K562 (cell line): Measurements from ENCODE around the gene MAPKAPK3. TPM values are rescaled to one million over a fixed set of nuclear protein-coding genes. Genes with fewer than 3 reads are reported as not detected.

Experiments used
- ATAC-seq: fragments of 200-7000 bp; cut with Tn5 transposase; 3 replicates; pipeline ENCODE4 v1.9.1; 2020; ENCODE audit warnings: moderate library complexity
- BruUV-seq: library from RNA; stranded (reverse); fragments of 400-500 nt; replicated peaks from 2 replicates; lab custom pipeline; 2021; lab: Mats Ljungman, UMichigan
- CTCF ChIA-PET: fragments of 300-600 bp; formaldehyde crosslinking; extraction: SDS; loops from one replicate; lab custom pipeline; 2021; ENCODE audit warnings: low intra/inter-chr PET ratio; lab: Yijun Ruan, JAX
- POLR2A ChIA-PET: fragments of 300-600, 350-650 bp; sonication (Branson Sonifier 250); formaldehyde crosslinking; extraction: SDS; loops from one replicate; lab custom pipeline; 2021; ENCODE audit warnings: antibody characterized with exemption, inconsistent platforms; lab: Yijun Ruan, JAX
- DNase-seq, 4 experiments: peaks; one replicate each; pipeline versions ENCODE4 v3.0.0 to v3.0.0-alpha.2; 2011 to 2018; ENCODE audit warnings: low spot score in 3 of 4, mixed read lengths in 3 of 4; ENCODE audit errors: extremely low read depth in 1 of 4
- FAIRE-seq: peaks from 2 replicates; lab custom pipeline; 2011; peaks lifted over from hg19 to GRCh38; lab: Jason Lieb, UNC
- H2AFZ ChIP-seq: 2 replicates; pipeline ENCODE4 v1.6.0; 2011; ENCODE audit warnings: low read depth, low read length, control low read depth, inconsistent platforms
- H3K27ac ChIP-seq: fragments of 200-600 bp; 3 replicates; pipeline ENCODE4 v1.8.0; 2011; ENCODE audit warnings: low read depth, mild to moderate bottlenecking, control low read depth, inconsistent platforms, low read length, moderate library complexity, mixed read lengths; ENCODE audit errors: extremely low read depth
- H3K27me3 ChIP-seq, 2 experiments: fragments of 300-600 bp in 1 of 2; 2 replicates in 1 of 2; 3 replicates in 1 of 2; pipeline versions ENCODE4 v1.6.0 to v1.8.0; 2011; ENCODE audit warnings: inconsistent platforms in 2 of 2, low read length in 2 of 2, mild to moderate bottlenecking in 1 of 2, mixed read lengths in 1 of 2, moderate library complexity in 1 of 2; ENCODE audit not compliant: control insufficient read depth in 2 of 2, insufficient read depth in 2 of 2
- H3K36me3 ChIP-seq: fragments of 300-600 bp; 3 replicates; pipeline ENCODE4 v1.8.0; 2011; ENCODE audit warnings: mild to moderate bottlenecking, low read length, inconsistent platforms; ENCODE audit not compliant: control insufficient read depth, insufficient read depth
- H3K4me1 ChIP-seq, 2 experiments: fragments of 200-600 bp in 1 of 2; replicated peaks in 1 of 2; 2 replicates in 1 of 2; 3 replicates in 1 of 2; pipeline versions ENCODE4 v1.5.1 to v1.8.0; 2011; ENCODE audit warnings: inconsistent platforms in 2 of 2, low read length in 2 of 2, mild to moderate bottlenecking in 1 of 2, mixed read lengths in 1 of 2, moderate library complexity in 1 of 2; ENCODE audit not compliant: control insufficient read depth in 2 of 2, insufficient read depth in 2 of 2
- H3K4me2 ChIP-seq: 2 replicates; pipeline ENCODE4 v1.6.1; 2011; ENCODE audit warnings: low read length, control low read depth, inconsistent platforms, mixed read lengths; ENCODE audit not compliant: insufficient read depth
- H3K4me3 ChIP-seq: fragments of 200-600 bp; sonication (generic), shearing (Covaris generic); 2 replicates; pipeline ENCODE4 v1.5.1; 2016; ENCODE audit warnings: control low read depth, inconsistent platforms
- H3K79me2 ChIP-seq: fragments of 200-600 bp; 3 replicates; pipeline ENCODE4 v1.8.0; 2011; ENCODE audit warnings: low read length, inconsistent platforms; ENCODE audit not compliant: control insufficient read depth, insufficient read depth
- H3K9ac ChIP-seq, 2 experiments: 2 replicates each; pipeline versions ENCODE4 v1.6.0 to v1.6.1; 2011; ENCODE audit warnings: low read depth in 2 of 2, low read length in 2 of 2, control low read depth in 1 of 2, inconsistent platforms in 1 of 2, mild to moderate bottlenecking in 1 of 2, mixed read lengths in 1 of 2; ENCODE audit not compliant: insufficient read depth in 1 of 2
- H3K9me1 ChIP-seq: one replicate; pipeline ENCODE4 v1.6.0; 2011; ENCODE audit warnings: inconsistent platforms, mild to moderate bottlenecking, low read length, moderate library complexity; ENCODE audit not compliant: control insufficient read depth, insufficient read depth
- H3K9me3 ChIP-seq: replicated peaks from 2 replicates; pipeline ENCODE4 v1.5.1; 2011; ENCODE audit warnings: low read depth, low read length, inconsistent platforms; ENCODE audit not compliant: control insufficient read depth, insufficient read depth
- H4K20me1 ChIP-seq: replicated peaks from 2 replicates; pipeline ENCODE4 v1.6.1; 2011; ENCODE audit warnings: low read length, inconsistent platforms, mixed read lengths; ENCODE audit not compliant: control insufficient read depth, insufficient read depth
- CCNT2 ChIP-seq: IDR thresholded peaks from 2 replicates; pipeline ENCODE4 v1.6.1; 2011; ENCODE audit warnings: borderline replicate concordance, low read depth, mild to moderate bottlenecking, moderate library complexity, mixed read lengths, low read length; ENCODE audit not compliant: insufficient read length; ENCODE audit errors: extremely low read depth
- CTCF ChIP-seq, 3 experiments: IDR thresholded peaks in 2 of 3; conservative IDR thresholded peaks in 1 of 3; 2 replicates each; pipeline ENCODE4 v1.5.1; 2011 to 2012; ENCODE audit warnings: low read length in 3 of 3, mild to moderate bottlenecking in 3 of 3, control low read depth in 2 of 3, improper control_type of control experiment in 1 of 3, inconsistent platforms in 1 of 3, low read depth in 1 of 3, mixed read lengths in 1 of 3, moderate library complexity in 1 of 3; ENCODE audit not compliant: insufficient read depth in 2 of 3
- CUX1 ChIP-seq: fragments of 200-800 bp; sonication (Bioruptor generic); IDR thresholded peaks from 2 replicates; pipeline ENCODE4 v1.6.1; 2016; ENCODE audit warnings: missing genetic modification characterization, missing compliant biosample characterization
- GATAD2B ChIP-seq: fragments of 450-650 bp; IDR thresholded peaks from 2 replicates; pipeline ENCODE4 v1.6.1; 2017; ENCODE audit warnings: mild to moderate bottlenecking, borderline replicate concordance
- GTF2A2 ChIP-seq: IDR thresholded peaks from 2 replicates; pipeline ENCODE4 v1.6.1; 2016; ENCODE audit warnings: mild to moderate bottlenecking, missing genetic modification characterization, missing compliant biosample characterization
- HIVEP1 ChIP-seq: fragments of 250-450 bp; sonication (Bioruptor Pico); IDR thresholded peaks from 2 replicates; pipeline ENCODE4 v1.4.0; 2020; ENCODE audit warnings: mild to moderate bottlenecking
- MAX ChIP-seq: sonication (generic); formaldehyde crosslinking; IDR thresholded peaks from 2 replicates; pipeline ENCODE4 v1.9.0; 2022; ENCODE audit warnings: mild to moderate bottlenecking, missing genetic modification reagents
- NFE2 ChIP-seq: IDR thresholded peaks from 2 replicates; pipeline ENCODE4 v1.6.1; 2014; ENCODE audit warnings: antibody characterized with exemption, low read depth
- RBFOX2 ChIP-seq: fragments of 200-400 bp; formaldehyde crosslinking; IDR thresholded peaks from 2 replicates; pipeline ENCODE4 v1.6.1; 2017; ENCODE audit warnings: low read depth, mild to moderate bottlenecking, low read length, moderate library complexity
- THAP7 ChIP-seq: fragments of 250-450 bp; sonication (Bioruptor Pico); IDR thresholded peaks from 2 replicates; pipeline ENCODE4 v1.5.0; 2021
- ZNF143 ChIP-seq: sonication (generic); formaldehyde crosslinking; IDR thresholded peaks from 2 replicates; pipeline ENCODE4 v1.9.0; 2022; ENCODE audit warnings: mild to moderate bottlenecking, missing genetic modification reagents
- ZNF354B ChIP-seq: fragments of 250-450 bp; sonication (Bioruptor Pico); IDR thresholded peaks from 2 replicates; pipeline ENCODE4 v1.4.0; 2020
- ZNF717 ChIP-seq: fragments of 250-450 bp; sonication (Bioruptor Pico); IDR thresholded peaks from 2 replicates; pipeline ENCODE4 v1.5.0; 2021
- WGBS: fragments of 100-300 bp; shearing (Covaris generic); methylation state at CpG from one replicate; pipeline ENCODE4 v1.1.6; 2016; ENCODE audit warnings: low coverage, mixed read lengths; ENCODE audit not compliant: insufficient coverage; ENCODE audit errors: missing lambda C conversion rate; 5-methylcytosine and 5-hydroxymethylcytosine counted together
- in situ Hi-C: fragments of 300-500 bp; cut with MboI; formaldehyde crosslinking; loops from 4 replicates; pipeline ENCODE4 v1.15.0; 2018; ENCODE audit warnings: inconsistent platforms, mixed read lengths
- intact Hi-C: fragments of 100-400 bp; cut with micrococcal nuclease; formaldehyde crosslinking; loops from 2 replicates; pipeline ENCODE4 v1.14.2; 2022
- polyA plus RNA-seq, 8 experiments: library from polyadenylated mRNA; depleted of rRNA in 4 of 8; stranded (reverse) in 5 of 8; unstranded in 3 of 8; fragments of >200 nt; fragmentation: Nextera tagmentation in 2 of 8; fragmentation: Illumina TruSeq in 1 of 8; extraction: Ambion mirVana in 2 of 8; extraction: Trizol in 1 of 8; gene quantifications; 2 replicates each; pipeline versions ENCODE4 v1.2.1 to v1.2.3, GENCODE V29; 2011 to 2014; ENCODE audit warnings: inconsistent platforms in 1 of 8, missing spikeins in 1 of 8
- total RNA-seq, 7 experiments: library from RNA; depleted of rRNA in 6 of 7; stranded (reverse); fragments of >200 nt in 6 of 7; fragmentation: Illumina TruSeq in 2 of 7; extraction: Trizol in 2 of 7; gene quantifications; 2 replicates each; pipeline versions ENCODE4 v1.2.1 to v1.2.3, GENCODE V29; 2011 to 2021; ENCODE audit warnings: low replicate concordance in 1 of 7

The MAPKAPK3 gene
- total and polyA plus RNA-seq, 9 of the 15 experiments (the other 6 are each of a cell fraction or from before 2014, with no cell fraction given), result 8.0 to 56.4 (median 41.2) TPM

- Histone ChIP-seq H3K36me3 (peaks cover 43% of the 10 kb centered on the region), H3K4me2 (peak within 1 kb of the TSS; percentile 95), H3K9me1 (no peaks in the 10 kb centered on the region), H3K27ac (peak within 1 kb of the TSS; percentile 85), H3K27me3 (no peaks in the 10 kb centered on the region), H2AFZ (0 out of 2 replicates have a peak within 1 kb of the TSS, but pooled peaks have one; percentile 20), H3K9ac (peak within 1 kb of the TSS; percentile 87 to 94), H3K9me3 (no peaks in the 10 kb centered on the region), H3K4me1 (peaks cover 21 to 39% of the 10 kb centered on the region in 2 experiments; a peak in 4 of 5 replicates), H3K79me2 (peaks cover 68% of the 10 kb centered on the region), H4K20me1 (peaks cover 29% of the 10 kb centered on the region), H3K4me3 (peak within 1 kb of the TSS; percentile 87)
- BruUV-seq, result no TSS peak
- ChIA-PET CTCF (interaction anchor here (5.4 kb wide), 1 partner anchor 39 kb away, joined by 56 read pairs; no protein-coding TSS in a partner anchor), POLR2A (interaction anchor here (0.6 to 2.0 kb wide), 10 partner anchors 9 to 244 kb away, joined by 3 to 10 read pairs (median 4); partner anchors contain the start of gene HEMK1)
- FAIRE-seq (peak; percentile 91), ATAC-seq (peak; percentile 85), DNase-seq (peak; percentile 84 to 97 (median 90))
- intact Hi-C loops (loop anchor here (1.0 to 10.0 kb wide), 4 partner anchors 10 to 773 kb away; partner anchors contain the start of genes MANF and TMEM115), in situ Hi-C loops (loop anchor here (5.0 kb wide), 1 partner anchor 34 kb away; no protein-coding TSS in a partner anchor)
- 2% methylated on average over 32 of the region's 75 CpGs for WGBS
- no peak for TF ChIP-seq THAP7 (CRISPR knock-in tag)
- no peak for TF ChIP-seq ZNF717 (CRISPR knock-in tag)
- peak; percentile 91 for TF ChIP-seq RBFOX2
- TF ChIP-seq CCNT2, result peak; percentile 92
- no peak for TF ChIP-seq ZNF354B (CRISPR knock-in tag)
- TF ChIP-seq CTCF (IDR thresholded peaks at IDR 0.05 in 2 of 3, conservative IDR thresholded peaks at IDR 0.05 in 1 of 3; ENCODE audit: insufficient read depth in 2 of 3, low read depth in 1 of 3, low read length in 3 of 3), result peak; percentile 18 to 52 (median 39); a peak in 5 of 6 replicates
- TF ChIP-seq GTF2A2 (tag), result no peak
- no peak; the same call in 1 of the 2 replicates for TF ChIP-seq MAX (CRISPR knock-in tag)
- TF ChIP-seq HIVEP1 (CRISPR knock-in tag), result peak; percentile 62; the same call in 1 of the 2 replicates
- TF ChIP-seq NFE2, result no peak
- TF ChIP-seq CUX1, result no peak
- TF ChIP-seq GATAD2B, result no peak
- TF ChIP-seq ZNF143 (CRISPR knock-in tag), result no peak
These were observed 5.3 kb upstream of the MAPKAPK3 start, which contains the start of gene CISH for GRCh38 chr3:50611464-50612233. TSS of gene CISH (minus strand) at chr3:50611774. CDS start at chr3:50611650, 124 bp downstream.
